HepG2 (cell line): ENCODE results near the gene BIRC7. TPM values are rescaled to one million over a fixed set of nuclear protein-coding genes. Genes with fewer than 3 reads are reported as not detected.

Experiments used
- AFF4 ChIP-seq: sonication (generic); formaldehyde crosslinking; IDR thresholded peaks from 2 replicates; pipeline ENCODE4 v1.4.0; 2020; ENCODE audit warnings: missing genetic modification reagents
- ARNT2 ChIP-seq: sonication (generic); formaldehyde crosslinking; IDR thresholded peaks from 2 replicates; pipeline ENCODE4 v1.8.0; 2022; ENCODE audit warnings: mild to moderate bottlenecking, low read depth, missing genetic modification reagents, moderate library complexity
- CCAR2 ChIP-seq: fragments of 200-400 bp; formaldehyde crosslinking; optimal IDR thresholded peaks from 2 replicates; pipeline ENCODE3; 2018; ENCODE audit warnings: low read depth, mild to moderate bottlenecking, low read length, moderate library complexity
- FOXK1 ChIP-seq: sonication (generic); formaldehyde crosslinking; IDR thresholded peaks from 2 replicates; pipeline ENCODE4 v1.4.0; 2020; ENCODE audit warnings: low read depth, missing genetic modification reagents, borderline replicate concordance
- HNRNPL ChIP-seq: fragments of 200-400 bp; formaldehyde crosslinking; IDR thresholded peaks from 2 replicates; pipeline ENCODE4 v1.6.1; 2017; ENCODE audit warnings: mild to moderate bottlenecking, low read depth, low read length
- HOXA5 ChIP-seq: sonication (generic); formaldehyde crosslinking; IDR thresholded peaks from 2 replicates; pipeline ENCODE4 v1.4.0; 2020; ENCODE audit warnings: missing genetic modification reagents
- MXI1 ChIP-seq: IDR thresholded peaks from 3 replicates; pipeline ENCODE4 v1.6.1; 2012; ENCODE audit warnings: low read depth, low read length, inconsistent platforms, borderline replicate concordance
- ONECUT2 ChIP-seq: sonication (generic); formaldehyde crosslinking; IDR thresholded peaks from 2 replicates; pipeline ENCODE4 v1.4.0; 2020; ENCODE audit warnings: missing genetic modification reagents
- PAXIP1 ChIP-seq: sonication (generic); formaldehyde crosslinking; conservative IDR thresholded peaks from 2 replicates; pipeline ENCODE4 v1.4.0; 2020; ENCODE audit warnings: mild to moderate bottlenecking, missing genetic modification reagents, moderate library complexity
- PTBP1 ChIP-seq: fragments of 200-400 bp; formaldehyde crosslinking; IDR thresholded peaks from 2 replicates; pipeline ENCODE4 v1.6.1; 2018; ENCODE audit warnings: low read length, low read depth; ENCODE audit not compliant: poor library complexity, severe bottlenecking
- STAT6 ChIP-seq: sonication (generic); formaldehyde crosslinking; IDR thresholded peaks from 2 replicates; pipeline ENCODE4 v1.4.0; 2020; ENCODE audit warnings: missing genetic modification reagents, mild to moderate bottlenecking, borderline replicate concordance
- TP53 ChIP-seq: sonication (generic); formaldehyde crosslinking; conservative IDR thresholded peaks from 2 replicates; pipeline ENCODE4 v1.4.0; 2020; ENCODE audit warnings: missing genetic modification reagents
- ZFP36 ChIP-seq: fragments of 150-350 bp; IDR thresholded peaks from 2 replicates; pipeline ENCODE4 v1.6.1; 2018; ENCODE audit warnings: borderline replicate concordance, low read length, low read depth; ENCODE audit not compliant: partially characterized antibody
- ZNF235 ChIP-seq: sonication (generic); formaldehyde crosslinking; IDR thresholded peaks from 2 replicates; pipeline ENCODE4 v1.8.1; 2023; ENCODE audit warnings: mild to moderate bottlenecking, missing genetic modification reagents, borderline replicate concordance
- ZNF282 ChIP-seq: fragments of 450-650 bp; IDR thresholded peaks from 2 replicates; pipeline ENCODE4 v1.6.1; 2018; ENCODE audit not compliant: partially characterized antibody
- ZNF546 ChIP-seq: sonication (generic); formaldehyde crosslinking; conservative IDR thresholded peaks from 2 replicates; pipeline ENCODE4 v1.8.1; 2023; ENCODE audit warnings: mild to moderate bottlenecking, missing genetic modification reagents
- ZNF678 ChIP-seq: sonication (generic); formaldehyde crosslinking; IDR thresholded peaks from 2 replicates; pipeline ENCODE4 v1.4.0; 2020; ENCODE audit warnings: mild to moderate bottlenecking, missing genetic modification reagents
- ZNF792 ChIP-seq: IDR thresholded peaks from 2 replicates; pipeline ENCODE4 v1.6.1; 2016
- ZNF879 ChIP-seq: sonication (generic); formaldehyde crosslinking; IDR thresholded peaks from 2 replicates; pipeline ENCODE4 v1.8.1; 2023; ENCODE audit warnings: missing genetic modification reagents
- polyA plus RNA-seq, 8 experiments: library from polyadenylated mRNA; depleted of rRNA in 3 of 8; stranded (reverse) in 7 of 8; unstranded in 1 of 8; fragments of >200 nt; fragmentation: Illumina TruSeq in 4 of 8; extraction: Trizol in 4 of 8; gene quantifications; 2 replicates each; pipeline versions ENCODE4 v1.2.1 to v1.2.3, GENCODE V29; 2011 to 2016; ENCODE audit warnings: low read depth in 4 of 8, missing spikeins in 1 of 8, mixed read lengths in 1 of 8; ENCODE audit not compliant: insufficient read depth in 1 of 8
- total RNA-seq, 5 experiments: library from RNA; depleted of rRNA; stranded (reverse); fragments of >200 nt; fragmentation: Illumina TruSeq; extraction: Trizol; gene quantifications; 2 replicates each; pipeline ENCODE4 v1.2.3, GENCODE V29; 2016; ENCODE audit warnings: low read depth in 1 of 5

BIRC7 gene
- total and polyA plus RNA-seq, 2 of the 13 experiments (the other 11 are each of a cell fraction or from before 2014, with no cell fraction given), result 0.27 to 5.1 TPM

DNA sequence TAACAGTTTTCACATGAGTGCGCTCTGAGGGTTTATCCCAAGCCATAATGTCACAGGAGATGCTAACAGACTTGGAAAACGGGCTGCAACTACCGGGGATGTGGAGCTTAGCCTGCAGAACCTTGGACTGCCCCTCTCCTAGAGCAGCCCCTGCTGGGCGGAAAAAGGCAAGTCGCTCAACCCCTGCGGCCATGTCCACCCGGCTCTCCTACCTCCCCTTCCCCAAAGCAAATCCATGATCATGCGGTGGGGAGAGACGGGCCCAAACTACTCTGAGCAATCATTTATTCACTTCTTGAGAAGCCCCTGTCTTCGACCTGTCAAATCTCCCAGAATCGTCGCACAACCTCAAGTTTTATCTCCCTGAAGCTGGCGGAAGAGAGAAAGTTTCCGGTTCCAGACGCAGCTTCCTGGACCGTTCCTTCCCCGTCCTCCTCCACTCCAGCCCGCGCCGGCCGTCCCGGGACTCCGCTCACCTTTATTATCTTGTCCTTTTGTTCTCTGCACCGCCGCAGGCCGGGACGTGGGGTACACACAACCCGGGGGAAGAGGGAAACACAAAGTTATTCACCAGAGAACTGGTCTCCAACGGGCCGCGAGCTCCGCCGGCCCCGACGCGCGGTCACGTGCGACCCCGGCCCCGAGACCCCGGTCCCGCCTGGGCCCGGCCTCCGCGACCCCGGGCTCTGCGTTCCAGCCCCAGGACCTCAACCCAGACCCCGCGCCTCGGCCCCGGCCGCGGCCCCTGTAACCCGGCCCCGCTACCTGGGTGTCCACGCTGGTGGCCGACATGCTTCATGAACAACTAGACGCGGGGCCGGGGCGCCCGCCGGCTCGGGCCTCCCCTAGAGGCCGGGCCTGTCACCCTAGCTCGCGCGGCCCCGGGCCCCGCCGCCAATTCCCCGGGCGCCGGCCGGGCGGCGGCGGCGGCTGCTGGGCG, 20.3 kb upstream of the BIRC7 start (continued):
- TF ChIP-seq STAT6 (CRISPR knock-in tag) (no peak), CCAR2 (no peak), ZNF879 (CRISPR knock-in tag) (peak; percentile 69; the same call in 1 of the 2 replicates), ZNF546 (no peak), HOXA5 (no peak), ONECUT2 (CRISPR knock-in tag) (0 out of 2 replicates have a peak, but pooled peaks have one; percentile 23), MXI1 (0 out of 3 replicates have a peak, but pooled peaks have one; percentile 10), PAXIP1 (CRISPR knock-in tag) (no peak), TP53 (no peak), PTBP1 (no peak), FOXK1 (CRISPR knock-in tag) (no peak), ZFP36 (no peak), HNRNPL (no peak), ZNF282 (no peak), AFF4 (CRISPR knock-in tag) (no peak), ZNF235 (no peak), ZNF792 (CRISPR knock-in tag) (peak; percentile 5; the same call in 1 of the 2 replicates), ARNT2 (CRISPR knock-in tag) (no peak), ZNF678 (CRISPR knock-in tag) (no peak)
